H1 (cell line): ENCODE measurements around the gene RPS15. TPM values are rescaled to one million over a fixed set of nuclear protein-coding genes. Genes with fewer than 3 reads are reported as not detected.

Experiments
- BCL11A ChIP-seq, 2 experiments: IDR thresholded peaks; one replicate each; pipeline ENCODE4 v1.6.1; 2011; ENCODE audit warnings: low read depth in 2 of 2, low read length in 2 of 2, mild to moderate bottlenecking in 2 of 2
- CTBP2 ChIP-seq: IDR thresholded peaks from 2 replicates; pipeline ENCODE4 v1.7.0; 2011; ENCODE audit warnings: borderline replicate concordance, mild to moderate bottlenecking, moderate library complexity, mixed read lengths, low read length; ENCODE audit not compliant: insufficient read depth, insufficient read length
- E2F6 ChIP-seq: IDR thresholded peaks from 2 replicates; pipeline ENCODE4 v1.6.1; 2012; ENCODE audit warnings: inconsistent platforms
- FOSL1 ChIP-seq: IDR thresholded peaks from 2 replicates; pipeline ENCODE4 v1.6.1; 2011; ENCODE audit warnings: mild to moderate bottlenecking, low read depth, low read length, moderate library complexity; ENCODE audit not compliant: insufficient read depth
- SIX5 ChIP-seq: IDR thresholded peaks from 2 replicates; pipeline ENCODE4 v1.6.1; 2011; ENCODE audit warnings: mild to moderate bottlenecking, low read depth, low read length
- SP4 ChIP-seq: IDR thresholded peaks from 2 replicates; pipeline ENCODE4 v1.6.1; 2012; ENCODE audit warnings: low read length, inconsistent platforms
- SRF ChIP-seq: IDR thresholded peaks from 2 replicates; pipeline ENCODE4 v1.6.1; 2011; ENCODE audit warnings: mild to moderate bottlenecking, low read depth, low read length, moderate library complexity
- TEAD4 ChIP-seq: IDR thresholded peaks from 2 replicates; pipeline ENCODE4 v1.6.1; 2012; ENCODE audit warnings: low read depth, low read length, inconsistent platforms, mixed read lengths
- polyA plus RNA-seq, 7 experiments: library from polyadenylated mRNA; depleted of rRNA in 3 of 7; stranded (reverse) in 5 of 7; unstranded in 2 of 7; fragments of >200 nt in 5 of 7; fragments of 200-250 nt in 2 of 7; gene quantifications; 1 replicate in 5 of 7; 2 replicates in 1 of 7; 4 replicates in 1 of 7; pipeline versions ENCODE4 v1.2.1 to v1.2.3, GENCODE V29; 2011 to 2013; ENCODE audit warnings: missing spikeins in 2 of 7, mixed read lengths in 2 of 7
- total RNA-seq: library from RNA; stranded (reverse); fragmentation: NEBNext Ultra II Directional; extraction: Animal tissue kit (Norgen Biotek cat#: 25700); gene quantifications from 2 replicates; pipeline ENCODE4 v1.2.1, GENCODE V29; 2021

Gene RPS15
- total and polyA plus RNA-seq, 2 of the 8 experiments (the other 6 are each of a cell fraction or from before 2014, with no cell fraction given) = 1,562 to 3,890 TPM

DNA sequence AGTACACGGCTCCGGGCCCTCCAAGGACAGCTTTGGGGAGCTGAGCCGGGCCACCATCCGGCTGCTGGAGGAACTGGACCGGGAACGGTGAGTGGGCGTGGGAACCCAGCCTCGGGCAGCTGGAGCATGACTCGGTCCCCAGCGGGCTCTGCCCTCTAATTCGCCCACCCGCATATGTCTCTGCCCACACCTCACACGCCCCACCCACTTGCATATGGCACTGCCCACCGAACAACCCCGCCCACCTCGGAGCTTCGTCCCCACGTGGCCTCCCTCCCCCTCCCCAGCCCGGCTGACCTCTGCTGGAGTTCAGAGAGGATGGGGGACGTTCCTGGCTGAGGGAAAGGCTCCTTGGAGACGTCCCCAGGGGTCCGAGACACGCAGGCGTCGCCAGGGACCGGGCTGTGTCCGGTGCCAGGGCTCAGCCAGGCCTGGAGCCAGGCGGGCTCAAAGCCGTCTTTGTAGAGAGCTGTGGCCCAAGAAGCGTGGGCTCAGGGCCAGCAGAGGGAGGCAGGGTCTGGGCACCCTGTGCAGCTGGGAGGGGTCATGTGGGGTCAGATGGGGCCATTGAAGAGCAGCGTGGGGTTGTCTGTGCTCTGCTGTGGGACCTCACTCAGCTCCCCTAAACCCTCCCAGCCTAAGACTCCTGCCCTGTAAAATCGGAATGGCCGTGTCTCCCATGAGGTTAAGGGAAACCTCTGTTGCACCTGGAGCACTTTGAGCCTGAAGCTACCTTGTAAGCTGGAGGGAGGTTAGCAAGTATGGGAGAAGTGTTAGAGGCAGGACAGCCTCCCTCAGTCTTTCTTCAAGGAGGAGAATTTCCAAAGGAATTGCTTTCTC is 15.5 kb downstream of the RPS15 start (continued):
- TF ChIP-seq BCL11A (IDR thresholded peaks at IDR 0.05; ENCODE audit: low read depth in 2 of 2, low read length in 2 of 2) (no peak), CTBP2 (no peak), FOSL1 (no peak), SP4 (no peak), SRF (no peak), SIX5 (no peak), TEAD4 (no peak), E2F6 (0 out of 2 replicates have a peak, but pooled peaks have one; percentile 50)
